HG03432 (cell line): ENCODE measurements around the gene SPATA13.

Experiments
- ATAC-seq: cut with Tn5 transposase; IDR thresholded peaks from one replicate; pipeline ENCODE4 v1.9.1; 2021; ENCODE audit warnings: mild to moderate bottlenecking, moderate library complexity; ENCODE audit not compliant: unreplicated experiment

Gene SPATA13

GRCh38 chr13:24272452-24273161, 112.1 kb downstream of the SPATA13 start:
- ATAC-seq: no peak

GRCh38 chr13:24273926-24274325, 113.4 kb downstream of the SPATA13 start:
- no peak for ATAC-seq

- ATAC-seq: peak; percentile 67
These were observed 114.0 kb downstream of the SPATA13 start for GRCh38 chr13:24274452-24275021.

GRCh38 chr13:24275041-24275440, 114.5 kb downstream of the SPATA13 start:
- no peak for ATAC-seq

- no peak for ATAC-seq
These were observed 115.8 kb downstream of the SPATA13 start for GRCh38 chr13:24276306-24276705.

- ATAC-seq: no peak
These were observed 116.3 kb downstream of the SPATA13 start for GRCh38 chr13:24276861-24277260.

GRCh38 chr13:24277761-24278160, 117.2 kb downstream of the SPATA13 start:
- no peak for ATAC-seq

- no peak for ATAC-seq
These were observed 119.0 kb downstream of the SPATA13 start for GRCh38 chr13:24279327-24280110.

GRCh38 chr13:24280720-24281119, 120.2 kb downstream of the SPATA13 start:
- peak; percentile 63 for ATAC-seq

- no peak for ATAC-seq
These were observed 120.9 kb downstream of the SPATA13 start for GRCh38 chr13:24281188-24282008.

- ATAC-seq: no peak
These were observed 121.7 kb downstream of the SPATA13 start for GRCh38 chr13:24282256-24282655.

GRCh38 chr13:24284889-24285565, 124.5 kb downstream of the SPATA13 start:
- no peak for ATAC-seq

GRCh38 chr13:24286624-24287023, 126.1 kb downstream of the SPATA13 start:
- ATAC-seq: no peak

- no peak for ATAC-seq
These were observed 127.3 kb downstream of the SPATA13 start for GRCh38 chr13:24287748-24288287.

- ATAC-seq: no peak
These were observed 128.3 kb downstream of the SPATA13 start for GRCh38 chr13:24288870-24289269.

GRCh38 chr13:24290280-24290932, 129.9 kb downstream of the SPATA13 start:
- ATAC-seq: no peak

- ATAC-seq: no peak
These were observed 132.0 kb downstream of the SPATA13 start for GRCh38 chr13:24292481-24292880.

- ATAC-seq: no peak
These were observed 133.2 kb downstream of the SPATA13 start for GRCh38 chr13:24293746-24294145.

- no peak for ATAC-seq
These were observed 139.1 kb downstream of the SPATA13 start for GRCh38 chr13:24299488-24300114.
